Measurements from ENCODE around the gene ISOC2.
A peak's percentile ranks its signal among the peaks of the same experiment; 100 is the strongest.
"Not testable (repeated sequence)": the region's sequence is repeated elsewhere in the genome, so short reads cannot be mapped to it uniquely, and the experiment has no call there.

ISOC2 gene

GRCh38 chr19:55437410-55437809 is 24.0 kb downstream of the ISOC2 start:
- DNase-seq = no peak

GRCh38 chr19:55436847-55437246 is 24.6 kb downstream of the ISOC2 start:
- no peak for DNase-seq

GRCh38 chr19:55435020-55435419 is 26.4 kb downstream of the ISOC2 start:
- no peak for DNase-seq

- no peak for DNase-seq
Observed at GRCh38 chr19:55434356-55434919, 27.0 kb downstream of the ISOC2 start.

GRCh38 chr19:55433292-55433691 is 28.1 kb downstream of the ISOC2 start:
- DNase-seq = no peak

GRCh38 chr19:55432241-55432959 is 29.0 kb downstream of the ISOC2 start:
- DNase-seq = no peak

GRCh38 chr19:55431183-55431582 is 30.3 kb downstream of the ISOC2 start:
- no peak for DNase-seq

- DNase-seq = no peak
Observed at GRCh38 chr19:55426042-55426441, 35.4 kb downstream of the ISOC2 start.

GRCh38 chr19:55424518-55424917 is 36.9 kb downstream of the ISOC2 start:
- no peak for DNase-seq

- no peak for DNase-seq
Observed at GRCh38 chr19:55423225-55424005, 38.0 kb downstream of the ISOC2 start.

GRCh38 chr19:55421281-55421680 is 40.2 kb downstream of the ISOC2 start:
- DNase-seq = peak in 1 of 2 donors; percentile 86

- DNase-seq = no peak
Observed at GRCh38 chr19:55419624-55420236, 41.7 kb downstream of the ISOC2 start.

GRCh38 chr19:55419103-55419502 is 42.3 kb downstream of the ISOC2 start:
- no peak for DNase-seq

GRCh38 chr19:55418185-55418584 is 43.3 kb downstream of the ISOC2 start:
- peak in 1 of 2 donors; percentile 15 for DNase-seq

GRCh38 chr19:55410168-55410567 is 51.3 kb downstream of the ISOC2 start:
- no peak for DNase-seq

GRCh38 chr19:55409179-55409578 is 52.3 kb downstream of the ISOC2 start:
- not testable (repeated sequence) for DNase-seq

- no peak for DNase-seq
Observed at GRCh38 chr19:55408533-55408872, 52.9 kb downstream of the ISOC2 start.

GRCh38 chr19:55407800-55408532 is 53.5 kb downstream of the ISOC2 start:
- DNase-seq = peak; percentile 92 to 100

GRCh38 chr19:55407550-55407799 is 54.0 kb downstream of the ISOC2 start, which contains the start of gene UBE2S:
Gene UBE2S (minus strand): TSS chr19:55407788. CDS start chr19:55407589, 199 bp downstream.
- DNase-seq = peak in 1 of 2 donors; percentile 76

- no peak for DNase-seq
Observed at GRCh38 chr19:55406826-55407549, 54.5 kb downstream of the ISOC2 start.

- no peak for DNase-seq
Observed at GRCh38 chr19:55406091-55406825, 55.2 kb downstream of the ISOC2 start.

- no peak for DNase-seq
Observed at GRCh38 chr19:55405638-55406037, 55.8 kb downstream of the ISOC2 start.
